Measurements from ENCODE around the gene INSYN2A. TPM values are rescaled to one million over a fixed set of nuclear protein-coding genes. Genes with fewer than 3 reads are reported as not detected.

The INSYN2A gene
- total and polyA plus RNA-seq, 2 of the 13 experiments (the other 11 are each of a cell fraction or from before 2014, with no cell fraction given), result not detected

- TF ChIP-seq PATZ1 (CRISPR knock-in tag; IDR thresholded peaks at IDR 0.05) (no peak), ELF1 (CRISPR knock-in tag; IDR thresholded peaks at IDR 0.05) (no peak), ZNF740 (CRISPR knock-in tag; IDR thresholded peaks at IDR 0.05) (no peak), RBM39 (IDR thresholded peaks at IDR 0.05; ENCODE audit: low read depth, low read length, poor library complexity, severe bottlenecking) (no peak), ZNF800 (CRISPR knock-in tag; IDR thresholded peaks at IDR 0.05) (no peak), ZNF781 (CRISPR knock-in tag; IDR thresholded peaks at IDR 0.05; ENCODE audit: borderline replicate concordance, not compliant biosample characterization) (no peak)
These were observed 14.2 kb downstream of the INSYN2A start (continued) for GRCh38 chr10:127182161-127182560.

GRCh38 chr10:127179612-127180250 is 16.7 kb downstream of the INSYN2A start:
- Histone ChIP-seq H3K9me3 (ENCODE audit: low read length) (no peaks in the 10 kb centered on the region), H4K20me1 (ENCODE audit: insufficient read depth, low read length) (no peaks in the 10 kb centered on the region), H2AFZ (ENCODE audit: low read length) (no peak overlapping the region), H3K36me3 (replicated peaks in 1 of 2; ENCODE audit: control insufficient read depth in 1 of 2, insufficient read depth in 2 of 2, low read length in 2 of 2) (no peaks in the 10 kb centered on the region; a peak in 3 of 5 replicates), H3K27ac (ENCODE audit: extremely low read length, insufficient read depth, low read length) (no peak overlapping the region), H3K4me1 (ENCODE audit: insufficient read depth, low read length) (no peaks in the 10 kb centered on the region), H3K4me3 (replicated peaks in 1 of 3; ENCODE audit: insufficient read depth in 1 of 3, low read depth in 2 of 3, low read length in 3 of 3) (no peak overlapping the region), H3K9ac (ENCODE audit: insufficient read depth, low read depth, low read length) (no peak overlapping the region), H3K4me2 (ENCODE audit: low read depth, low read length) (no peak overlapping the region), H3K79me2 (ENCODE audit: insufficient read depth, low read length) (no peaks in the 10 kb centered on the region), H3K27me3 (ENCODE audit: control insufficient read depth in 1 of 2, insufficient read depth in 2 of 2, low read length in 2 of 2) (no peaks in the 10 kb centered on the region)
- ATAC-seq (no peak), DNase-seq (ENCODE audit: low spot score) (no peak), FAIRE-seq (no peak)
- intact Hi-C loops (cut with micrococcal nuclease; ENCODE audit: unreplicated experiment), result no loop called here
- WGBS (ENCODE audit: low lambda C conversion rate), result 92% methylated on average over 6 of the region's 6 CpGs
- POLR2A ChIA-PET, result no interaction called here
- CTCF ChIA-PET (ENCODE audit: low intra/inter-chr PET ratio, low total read pairs), result no interaction called here
- no peak for TF ChIP-seq FIP1L1 (IDR thresholded peaks at IDR 0.05; ENCODE audit: borderline replicate concordance, insufficient read depth, low read depth, low read length)
- TF ChIP-seq ZNF121 (CRISPR knock-in tag; IDR thresholded peaks at IDR 0.05), result no peak
- TF ChIP-seq ELF4 (CRISPR knock-in tag; IDR thresholded peaks at IDR 0.05; ENCODE audit: borderline replicate concordance), result no peak
- no peak for TF ChIP-seq ZNF326 (CRISPR knock-in tag; IDR thresholded peaks at IDR 0.05; ENCODE audit: borderline replicate concordance)
- no peak for TF ChIP-seq EED (CRISPR knock-in tag; IDR thresholded peaks at IDR 0.05)
- no peak for TF ChIP-seq ZNF788 (CRISPR knock-in tag; IDR thresholded peaks at IDR 0.05; ENCODE audit: borderline replicate concordance)
- TF ChIP-seq DR1 (CRISPR knock-in tag; IDR thresholded peaks at IDR 0.05), result no peak
- no peak for TF ChIP-seq DZIP1 (CRISPR knock-in tag; IDR thresholded peaks at IDR 0.05)
- in situ Hi-C loops (cut with HindIII; ENCODE audit: extremely low pct_ligation_motif_present, low pct_unique_long_range_greater_than_20kb), result no loop called here
- no TSS peak for BruUV-seq (replicated peaks)

All from HepG2 (cell line).